ENCODE data around the gene ADK. TPM values are rescaled to one million over a fixed set of nuclear protein-coding genes. Genes with fewer than 3 reads are reported as not detected.
"Not testable (repeated sequence)": the region's sequence is repeated elsewhere in the genome, so short reads cannot be mapped to it uniquely, and the experiment has no call there.

Gene ADK
- total RNA-seq, 4 donors from 2014 or later = 62.1 to 84.7 (median 74.4) TPM

DNA sequence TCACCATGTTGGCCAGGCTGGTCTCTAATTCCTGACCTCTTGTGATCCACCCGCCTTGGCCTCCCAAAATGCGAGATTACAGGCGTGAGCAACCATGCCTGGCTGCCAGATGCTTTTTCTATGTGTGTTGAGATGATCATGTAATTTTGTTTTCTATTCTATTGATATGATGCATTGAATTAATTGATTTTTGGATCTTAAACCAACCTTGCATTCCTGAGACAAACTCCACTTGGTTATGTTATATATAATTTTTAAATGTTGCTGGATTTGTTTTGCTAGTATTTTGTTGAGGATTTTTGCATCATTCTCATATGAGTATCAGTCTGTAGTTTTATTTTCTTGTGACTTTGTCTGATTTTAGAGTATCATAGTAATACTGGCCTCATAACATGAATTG, 192.8 kb downstream of the ADK start:
- intact Hi-C loops (cut with DNase I) = no loop called here
- Histone ChIP-seq H3K9me3 (no peaks in the 10 kb centered on the region), H3K27me3 (no peaks in the 10 kb centered on the region), H3K36me3 (no peaks in the 10 kb centered on the region), H3K27ac (no peak overlapping the region), H3K4me1 (no peaks in the 10 kb centered on the region), H3K4me3 (replicated peaks in 1 of 3) (no peak overlapping the region)
- TF ChIP-seq POLR2A (IDR thresholded peaks at IDR 0.05) = no peak
- TF ChIP-seq, protein P1, sequence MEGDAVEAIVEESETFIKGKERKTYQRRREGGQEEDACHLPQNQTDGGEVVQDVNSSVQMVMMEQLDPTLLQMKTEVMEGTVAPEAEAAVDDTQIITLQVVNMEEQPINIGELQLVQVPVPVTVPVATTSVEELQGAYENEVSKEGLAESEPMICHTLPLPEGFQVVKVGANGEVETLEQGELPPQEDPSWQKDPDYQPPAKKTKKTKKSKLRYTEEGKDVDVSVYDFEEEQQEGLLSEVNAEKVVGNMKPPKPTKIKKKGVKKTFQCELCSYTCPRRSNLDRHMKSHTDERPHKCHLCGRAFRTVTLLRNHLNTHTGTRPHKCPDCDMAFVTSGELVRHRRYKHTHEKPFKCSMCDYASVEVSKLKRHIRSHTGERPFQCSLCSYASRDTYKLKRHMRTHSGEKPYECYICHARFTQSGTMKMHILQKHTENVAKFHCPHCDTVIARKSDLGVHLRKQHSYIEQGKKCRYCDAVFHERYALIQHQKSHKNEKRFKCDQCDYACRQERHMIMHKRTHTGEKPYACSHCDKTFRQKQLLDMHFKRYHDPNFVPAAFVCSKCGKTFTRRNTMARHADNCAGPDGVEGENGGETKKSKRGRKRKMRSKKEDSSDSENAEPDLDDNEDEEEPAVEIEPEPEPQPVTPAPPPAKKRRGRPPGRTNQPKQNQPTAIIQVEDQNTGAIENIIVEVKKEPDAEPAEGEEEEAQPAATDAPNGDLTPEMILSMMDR (IDR thresholded peaks at IDR 0.05) = no peak
- WGBS, 2 donors = 97 to 99% methylated on average over 3 of the region's 3 CpGs
- DNase-seq = no peak

DNA sequence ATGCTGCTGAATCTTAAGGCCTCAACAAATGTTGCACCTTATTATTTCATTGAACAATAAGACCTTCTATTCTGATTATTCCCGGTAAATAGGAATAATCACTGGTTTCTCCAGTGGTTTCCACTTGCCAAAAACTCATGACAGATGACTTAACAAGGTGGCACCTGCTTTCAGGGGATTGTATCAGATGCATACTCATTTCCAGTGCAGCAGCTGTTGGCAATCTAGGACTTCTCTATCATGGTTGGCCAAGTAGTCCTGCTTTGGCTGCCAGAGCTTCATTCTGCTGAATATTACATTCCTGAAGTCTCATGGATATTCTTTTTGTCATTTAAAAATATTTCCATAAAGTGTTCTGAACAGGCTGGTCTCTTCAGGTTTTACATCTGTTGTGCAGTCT, 193.3 kb downstream of the ADK start:
- Histone ChIP-seq H3K27me3 (no peaks in the 10 kb centered on the region), H3K27ac (no peak overlapping the region), H3K36me3 (no peaks in the 10 kb centered on the region), H3K4me1 (no peaks in the 10 kb centered on the region), H3K4me3 (replicated peaks in 1 of 3) (no peak overlapping the region), H3K9me3 (no peaks in the 10 kb centered on the region)
- no peak for DNase-seq
- no peak for TF ChIP-seq POLR2A (IDR thresholded peaks at IDR 0.05)
- TF ChIP-seq, protein P1 (IDR thresholded peaks at IDR 0.05) = no peak
- 95 to 97% methylated on average over 1 of the region's 1 CpG for WGBS, 2 donors
- intact Hi-C loops (cut with DNase I) = no loop called here

DNA sequence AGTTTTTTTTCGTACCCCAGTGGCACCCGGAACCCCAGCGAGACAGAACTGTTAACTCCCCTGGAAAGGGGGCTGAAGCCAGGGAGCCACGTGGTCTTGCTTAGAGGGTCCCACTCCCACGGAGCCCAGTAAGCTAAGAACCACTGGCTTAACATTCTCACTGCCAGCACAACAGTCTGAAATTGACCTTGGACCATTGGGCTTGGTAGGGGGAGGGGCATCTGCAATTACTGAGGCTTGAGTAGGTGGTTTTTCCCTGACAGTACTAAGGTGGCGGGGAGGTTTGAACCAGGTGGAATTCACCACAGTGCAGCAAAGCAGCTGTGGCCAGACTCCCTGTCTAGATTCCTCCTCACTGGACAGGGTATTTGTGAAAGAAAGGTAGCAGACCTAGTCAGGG, 196.5 kb downstream of the ADK start:
- TF ChIP-seq POLR2A (IDR thresholded peaks at IDR 0.05) = no peak
- TF ChIP-seq, protein P1 (IDR thresholded peaks at IDR 0.05) = no peak
- no peaks in the 10 kb centered on the region for H3K4me1 ChIP-seq
- no peaks in the 10 kb centered on the region for H3K27me3 ChIP-seq
- 96 to 99% methylated on average over 6 of the region's 6 CpGs for WGBS, 2 donors
- DNase-seq = no peak
- H3K27ac ChIP-seq = no peak overlapping the region
- no peak overlapping the region for H3K4me3 ChIP-seq (replicated peaks in 1 of 3)
- no peaks in the 10 kb centered on the region for H3K9me3 ChIP-seq
- H3K36me3 ChIP-seq = no peaks in the 10 kb centered on the region
- intact Hi-C loops (cut with DNase I) = no loop called here

DNA sequence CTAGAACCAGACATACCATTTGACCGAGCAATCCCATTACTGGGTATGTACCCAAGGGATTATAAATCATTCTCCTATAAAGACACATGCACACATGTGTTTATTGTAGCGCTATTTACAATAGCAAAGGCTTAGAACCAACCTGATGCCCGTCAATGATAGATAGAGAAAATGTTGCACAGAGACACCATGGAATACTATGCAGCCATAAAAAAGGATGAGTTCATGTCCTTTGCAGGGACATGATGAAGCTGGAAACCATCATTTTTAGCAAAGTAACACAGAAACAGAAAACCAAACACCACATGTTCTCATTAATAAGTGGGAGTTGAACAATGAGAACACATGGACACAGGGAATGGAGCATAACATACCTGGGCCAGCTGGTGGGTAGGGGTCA, 202.0 kb downstream of the ADK start:
- DNase-seq; intact Hi-C loops (cut with DNase I); H3K4me1 ChIP-seq; H3K36me3 ChIP-seq; H3K4me3 ChIP-seq (replicated peaks in 1 of 3); H3K9me3 ChIP-seq; H3K27me3 ChIP-seq; H3K27ac ChIP-seq: not testable (repeated sequence)
- WGBS, 2 donors = 95 to 96% methylated on average over 3 of the region's 3 CpGs

DNA sequence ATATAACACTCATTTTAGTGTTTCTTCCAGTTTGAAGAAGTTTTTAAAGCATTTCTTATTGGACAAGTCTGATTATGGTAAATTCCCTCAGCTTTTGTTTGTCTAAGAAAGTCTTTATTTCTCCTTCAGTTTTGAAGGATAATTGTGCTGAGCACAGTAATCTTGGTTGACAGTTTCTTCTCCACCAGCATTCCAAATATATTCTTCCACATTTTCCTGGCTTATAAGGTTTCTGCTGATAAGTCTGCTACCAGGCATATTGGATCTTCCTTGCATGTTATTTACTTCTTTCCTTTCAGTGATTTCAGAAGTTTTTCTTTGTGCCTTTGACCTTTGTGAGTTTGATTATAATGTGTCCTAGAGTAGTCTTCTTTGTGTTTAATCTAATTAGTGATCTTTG, 210.7 kb downstream of the ADK start:
- intact Hi-C loops (cut with DNase I) = no loop called here
- no peak for DNase-seq
- Histone ChIP-seq H3K9me3 (no peaks in the 10 kb centered on the region), H3K4me3 (replicated peaks in 1 of 3) (no peak overlapping the region), H3K36me3 (no peaks in the 10 kb centered on the region), H3K27ac (no peak overlapping the region), H3K4me1 (peaks cover 0 to 6% of the 10 kb centered on the region in 2 donors), H3K27me3 (no peaks in the 10 kb centered on the region)
- no peak for TF ChIP-seq POLR2A (IDR thresholded peaks at IDR 0.05)
- TF ChIP-seq, protein P1 (IDR thresholded peaks at IDR 0.05) = no peak

DNA sequence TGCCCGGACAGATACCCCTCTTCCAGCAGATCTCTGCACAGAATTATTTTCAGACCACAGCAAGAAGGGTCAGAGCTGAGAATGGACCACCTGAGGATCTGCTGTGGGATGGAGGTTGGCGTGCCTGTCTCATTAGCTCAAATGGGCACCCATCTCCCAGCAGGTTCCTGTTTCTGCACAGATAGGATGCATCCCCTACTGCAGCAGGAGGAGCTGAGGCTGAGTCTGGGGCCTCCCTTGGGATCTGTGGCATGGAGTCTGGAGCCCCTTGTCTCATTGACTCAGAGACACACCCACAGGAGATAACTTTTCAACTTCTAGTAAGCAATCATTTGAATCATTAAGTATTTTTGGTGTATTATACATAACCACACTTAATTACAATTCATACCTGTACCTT, 212.7 kb downstream of the ADK start:
- intact Hi-C loops (cut with DNase I) = no loop called here
- peaks cover 0 to 14% of the 10 kb centered on the region in 2 donors for H3K4me1 ChIP-seq
- 86 to 100% methylated on average over 1 to 2 of the region's 2 CpGs for whole genome bisulfite sequencing, 2 donors

More for the DNA sequence above, 212.7 kb downstream of the ADK start:
- Histone ChIP-seq H3K9me3 (no peaks in the 10 kb centered on the region), H3K27me3 (no peaks in the 10 kb centered on the region), H3K4me3 (replicated peaks in 1 of 3) (no peak overlapping the region), H3K27ac (no peak overlapping the region), H3K36me3 (no peaks in the 10 kb centered on the region)
- TF ChIP-seq, protein P1 (IDR thresholded peaks at IDR 0.05) = no peak
- TF ChIP-seq POLR2A (IDR thresholded peaks at IDR 0.05) = no peak
- DNase-seq = no peak

All from thyroid gland (tissue), 4 donors.